Karpas-422 (cell line): ENCODE measurements around the gene TOX2. TPM values are rescaled to one million over a fixed set of nuclear protein-coding genes. Genes with fewer than 3 reads are reported as not detected.

Experiments
- DNase-seq: peaks from one replicate; pipeline ENCODE4 v3.0.0-alpha.2; 2015
- H2AFZ ChIP-seq: fragments of 200-600 bp; sonication (generic); 2 replicates; pipeline ENCODE4 v1.6.1; 2014; ENCODE audit warnings: antibody characterized with exemption, low read length, mixed read lengths
- H3K27ac ChIP-seq: fragments of 200-600 bp; sonication (generic); 2 replicates; pipeline ENCODE4 v1.5.1; 2014; ENCODE audit warnings: mild to moderate bottlenecking, low read length, moderate library complexity
- H3K27me3 ChIP-seq: fragments of 200-600 bp; sonication (generic); 2 replicates; pipeline ENCODE4 v1.6.1; 2014; ENCODE audit warnings: low read length, mixed read lengths
- H3K36me3 ChIP-seq: fragments of 200-600 bp; sonication (generic); 2 replicates; pipeline ENCODE4 v1.6.1; 2014; ENCODE audit warnings: low read length, mixed read lengths; ENCODE audit not compliant: insufficient read depth
- H3K4me1 ChIP-seq: fragments of 200-600 bp; sonication (generic); 2 replicates; pipeline ENCODE4 v1.6.1; 2014; ENCODE audit warnings: mild to moderate bottlenecking, low read length, mixed read lengths
- H3K4me2 ChIP-seq: fragments of 200-600 bp; sonication (generic); 2 replicates; pipeline ENCODE4 v1.6.1; 2014; ENCODE audit warnings: low read length, low read depth, mild to moderate bottlenecking; ENCODE audit not compliant: poor library complexity, severe bottlenecking
- H3K4me3 ChIP-seq: fragments of 200-600 bp; sonication (generic); 2 replicates; pipeline ENCODE4 v1.5.1; 2014; ENCODE audit warnings: mild to moderate bottlenecking, antibody characterized with exemption, low read length, mixed read lengths
- H3K79me2 ChIP-seq: fragments of 200-600 bp; sonication (generic); 2 replicates; pipeline ENCODE4 v1.6.1; 2014; ENCODE audit warnings: mild to moderate bottlenecking, low read length, mixed read lengths
- H3K9ac ChIP-seq: fragments of 200-600 bp; sonication (generic); 2 replicates; pipeline ENCODE4 v1.6.0; 2014; ENCODE audit warnings: low read length
- H3K9me2 ChIP-seq: fragments of 200-600 bp; sonication (generic), shearing (Covaris generic); replicated peaks from 2 replicates; pipeline ENCODE4 v1.6.0; 2014; ENCODE audit warnings: mild to moderate bottlenecking, low read length, moderate library complexity; ENCODE audit not compliant: insufficient read depth
- H3K9me3 ChIP-seq: fragments of 300-700, 200-600 bp; sonication (generic); 2 replicates; pipeline ENCODE4 v1.6.1; 2014; ENCODE audit warnings: low read length, mixed read lengths
- H4K20me1 ChIP-seq: fragments of 200-600 bp; sonication (generic); 2 replicates; pipeline ENCODE4 v1.6.1; 2014; ENCODE audit warnings: mild to moderate bottlenecking, antibody characterized with exemption, low read length, low read depth; ENCODE audit not compliant: insufficient read depth
- total RNA-seq: library from RNA; depleted of rRNA; stranded (reverse); fragments of >200 nt; shearing (Covaris generic); gene quantifications from 2 replicates; pipeline ENCODE4 v1.2.3, GENCODE V29; 2014; ENCODE audit warnings: low replicate concordance

The TOX2 gene
- total RNA-seq, 1 experiment from 2014 or later, result 42.9 TPM

- no peak overlapping the region for H2AFZ ChIP-seq
- no peak for DNase-seq
- no peaks in the 10 kb centered on the region for H3K79me2 ChIP-seq
- no peaks in the 10 kb centered on the region for H3K9me3 ChIP-seq
- H3K4me1 ChIP-seq, result peaks cover 49% of the 10 kb centered on the region
- H3K4me3 ChIP-seq, result no peak overlapping the region
- no peak overlapping the region; the same call in 1 of the 2 replicates for H3K27ac ChIP-seq
- no peak overlapping the region for H3K9ac ChIP-seq
- H4K20me1 ChIP-seq, result no peaks in the 10 kb centered on the region
- no peaks in the 10 kb centered on the region for H3K27me3 ChIP-seq
- H3K4me2 ChIP-seq, result no peak overlapping the region
- H3K36me3 ChIP-seq, result peaks cover 16% of the 10 kb centered on the region; the same call in 1 of the 2 replicates
- no peaks in the 10 kb centered on the region for H3K9me2 ChIP-seq
Observed at GRCh38 chr20:44073675-44074071, 159.0 kb downstream of the TOX2 start.

- H3K79me2 ChIP-seq, result no peaks in the 10 kb centered on the region
- H3K9me3 ChIP-seq, result no peaks in the 10 kb centered on the region
- H3K36me3 ChIP-seq, result peaks cover 8% of the 10 kb centered on the region; the same call in 1 of the 2 replicates
- H3K27ac ChIP-seq, result no peak overlapping the region
- no peak overlapping the region for H3K4me2 ChIP-seq
- no peak for DNase-seq
- H3K4me3 ChIP-seq, result no peak overlapping the region
- H3K27me3 ChIP-seq, result no peaks in the 10 kb centered on the region
- no peak overlapping the region for H2AFZ ChIP-seq
- no peaks in the 10 kb centered on the region for H4K20me1 ChIP-seq
- H3K9ac ChIP-seq, result no peak overlapping the region; the same call in 1 of the 2 replicates
- H3K4me1 ChIP-seq, result peaks cover 51% of the 10 kb centered on the region
- no peaks in the 10 kb centered on the region for H3K9me2 ChIP-seq
Observed at GRCh38 chr20:44074252-44075151, 159.8 kb downstream of the TOX2 start.

- no peak overlapping the region for H2AFZ ChIP-seq
- peaks cover 7% of the 10 kb centered on the region; the same call in 1 of the 2 replicates for H3K36me3 ChIP-seq
- H3K4me2 ChIP-seq, result no peak overlapping the region
- H3K27me3 ChIP-seq, result no peaks in the 10 kb centered on the region
- H3K4me1 ChIP-seq, result peaks cover 60% of the 10 kb centered on the region
- no peak overlapping the region for H3K4me3 ChIP-seq
- DNase-seq, result no peak
- no peaks in the 10 kb centered on the region for H3K9me3 ChIP-seq
- no peaks in the 10 kb centered on the region for H3K79me2 ChIP-seq
- H3K9ac ChIP-seq, result no peak overlapping the region
- no peak overlapping the region for H3K27ac ChIP-seq
- H3K9me2 ChIP-seq, result no peaks in the 10 kb centered on the region
- H4K20me1 ChIP-seq, result no peaks in the 10 kb centered on the region
Observed at GRCh38 chr20:44075191-44075949, 160.7 kb downstream of the TOX2 start.

GRCh38 chr20:44075950-44076232 lies 161.2 kb downstream of the TOX2 start:
- Histone ChIP-seq H3K9ac (no peak overlapping the region), H3K9me3 (no peaks in the 10 kb centered on the region), H2AFZ (no peak overlapping the region), H3K4me3 (no peak overlapping the region), H4K20me1 (no peaks in the 10 kb centered on the region), H3K27ac (no peak overlapping the region), H3K79me2 (no peaks in the 10 kb centered on the region), H3K4me1 (peaks cover 62% of the 10 kb centered on the region), H3K9me2 (no peaks in the 10 kb centered on the region), H3K36me3 (peaks cover 7% of the 10 kb centered on the region; the same call in 1 of the 2 replicates), H3K27me3 (no peaks in the 10 kb centered on the region), H3K4me2 (no peak overlapping the region)
- DNase-seq, result no peak

GRCh38 chr20:44079291-44079690 lies 164.6 kb downstream of the TOX2 start:
- Histone ChIP-seq H3K27me3 (no peaks in the 10 kb centered on the region), H4K20me1 (no peaks in the 10 kb centered on the region), H3K4me1 (peaks cover 32% of the 10 kb centered on the region), H3K4me2 (no peak overlapping the region), H3K36me3 (peaks cover 7% of the 10 kb centered on the region; the same call in 1 of the 2 replicates), H3K9me3 (no peaks in the 10 kb centered on the region), H3K9me2 (no peaks in the 10 kb centered on the region), H3K27ac (no peak overlapping the region), H3K4me3 (no peak overlapping the region), H3K9ac (no peak overlapping the region), H3K79me2 (no peaks in the 10 kb centered on the region), H2AFZ (no peak overlapping the region)
- no peak for DNase-seq

- H3K9me3 ChIP-seq, result no peaks in the 10 kb centered on the region
- DNase-seq, result no peak
- no peak overlapping the region for H3K4me3 ChIP-seq
- peaks cover 28% of the 10 kb centered on the region for H3K4me1 ChIP-seq
- no peaks in the 10 kb centered on the region for H3K9me2 ChIP-seq
- no peak overlapping the region for H3K4me2 ChIP-seq
- H3K79me2 ChIP-seq, result no peaks in the 10 kb centered on the region
- H3K27me3 ChIP-seq, result no peaks in the 10 kb centered on the region
- H4K20me1 ChIP-seq, result no peaks in the 10 kb centered on the region
- peak overlapping the region; percentile 48 for H3K27ac ChIP-seq
- H3K36me3 ChIP-seq, result peaks cover under 1% of the 10 kb centered on the region; the same call in 1 of the 2 replicates
- no peak overlapping the region for H3K9ac ChIP-seq
- H2AFZ ChIP-seq, result no peak overlapping the region
Observed at GRCh38 chr20:44080064-44080463, 165.4 kb downstream of the TOX2 start.

GRCh38 chr20:44080646-44081267 lies 166.1 kb downstream of the TOX2 start:
- no peaks in the 10 kb centered on the region for H3K36me3 ChIP-seq
- H3K4me3 ChIP-seq, result no peak overlapping the region
- no peak overlapping the region for H3K9ac ChIP-seq
- no peaks in the 10 kb centered on the region for H4K20me1 ChIP-seq
- no peak overlapping the region for H3K4me2 ChIP-seq
- H3K79me2 ChIP-seq, result no peaks in the 10 kb centered on the region
- peaks cover 27% of the 10 kb centered on the region for H3K4me1 ChIP-seq
- H3K9me3 ChIP-seq, result no peaks in the 10 kb centered on the region
- H3K27ac ChIP-seq, result peak overlapping the region; percentile 48
- H3K9me2 ChIP-seq, result no peaks in the 10 kb centered on the region
- DNase-seq, result peak; percentile 94
- H2AFZ ChIP-seq, result peak overlapping the region; percentile 2; the same call in 1 of the 2 replicates
- no peaks in the 10 kb centered on the region for H3K27me3 ChIP-seq

- no peaks in the 10 kb centered on the region for H3K36me3 ChIP-seq
- H3K4me3 ChIP-seq, result no peak overlapping the region
- H3K9me3 ChIP-seq, result no peaks in the 10 kb centered on the region
- no peak overlapping the region for H3K9ac ChIP-seq
- H3K27ac ChIP-seq, result no peak overlapping the region
- no peaks in the 10 kb centered on the region for H3K9me2 ChIP-seq
- H4K20me1 ChIP-seq, result no peaks in the 10 kb centered on the region
- no peak overlapping the region for H2AFZ ChIP-seq
- no peaks in the 10 kb centered on the region for H3K79me2 ChIP-seq
- H3K27me3 ChIP-seq, result no peaks in the 10 kb centered on the region
- H3K4me1 ChIP-seq, result peaks cover 25% of the 10 kb centered on the region
- no peak overlapping the region for H3K4me2 ChIP-seq
- DNase-seq, result no peak
Observed at GRCh38 chr20:44081476-44081875, 166.8 kb downstream of the TOX2 start.
